Ishikawa (cell line): ENCODE measurements around the gene SMC1B.

Source experiments
- CREB1 ChIP-seq: IDR thresholded peaks from 2 replicates; pipeline ENCODE4 v1.6.1; 2012; ENCODE audit warnings: low read depth
- EGR1 ChIP-seq: IDR thresholded peaks from 2 replicates; pipeline ENCODE4 v1.6.1; 2012
- EP300 ChIP-seq: IDR thresholded peaks from 2 replicates; pipeline ENCODE4 v1.6.1; 2012; ENCODE audit warnings: borderline replicate concordance
- RAD21 ChIP-seq: IDR thresholded peaks from 2 replicates; pipeline ENCODE4 v1.6.1; 2012; ENCODE audit warnings: low read depth
- REST ChIP-seq: IDR thresholded peaks from 2 replicates; pipeline ENCODE4 v1.6.1; 2012; ENCODE audit warnings: low read depth, mild to moderate bottlenecking
- TAF1 ChIP-seq: IDR thresholded peaks from 2 replicates; pipeline ENCODE4 v1.6.1; 2012; ENCODE audit warnings: low read depth, mild to moderate bottlenecking
- TCF12 ChIP-seq: IDR thresholded peaks from 2 replicates; pipeline ENCODE4 v1.6.1; 2012; ENCODE audit warnings: low read depth
- TF ChIP-seq, protein P1 (sequence below): IDR thresholded peaks from 2 replicates; pipeline ENCODE4 v1.6.1; 2012
- TF ChIP-seq, protein P2 (sequence below): IDR thresholded peaks from 2 replicates; pipeline ENCODE4 v1.6.1; 2012

- TF ChIP-seq CREB1 (no peak), EP300 (no peak), TAF1 (no peak), RAD21 (no peak), EGR1 (no peak), REST (no peak), TCF12 (no peak)
- TF ChIP-seq, protein P1, sequence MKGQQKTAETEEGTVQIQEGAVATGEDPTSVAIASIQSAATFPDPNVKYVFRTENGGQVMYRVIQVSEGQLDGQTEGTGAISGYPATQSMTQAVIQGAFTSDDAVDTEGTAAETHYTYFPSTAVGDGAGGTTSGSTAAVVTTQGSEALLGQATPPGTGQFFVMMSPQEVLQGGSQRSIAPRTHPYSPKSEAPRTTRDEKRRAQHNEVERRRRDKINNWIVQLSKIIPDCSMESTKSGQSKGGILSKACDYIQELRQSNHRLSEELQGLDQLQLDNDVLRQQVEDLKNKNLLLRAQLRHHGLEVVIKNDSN = no peak
- TF ChIP-seq, protein P2, sequence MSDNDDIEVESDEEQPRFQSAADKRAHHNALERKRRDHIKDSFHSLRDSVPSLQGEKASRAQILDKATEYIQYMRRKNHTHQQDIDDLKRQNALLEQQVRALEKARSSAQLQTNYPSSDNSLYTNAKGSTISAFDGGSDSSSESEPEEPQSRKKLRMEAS = no peak
Measured at GRCh38 chr22:45442116-45442515, 28.7 kb upstream of the SMC1B start.
